Right lobe of liver (tissue), 6 donors: Measurements from ENCODE around the gene SRMS. TPM values are rescaled to one million over a fixed set of nuclear protein-coding genes. Genes with fewer than 3 reads are reported as not detected.

Experiments used
- ATAC-seq, 4 donors: fragments of 200-7000 bp; cut with Tn5 transposase; one replicate each; pipeline ENCODE4 v1.9.1; 2020; ENCODE audit warnings: mild to moderate bottlenecking in 4 of 4, moderate library complexity in 4 of 4
- DNase-seq, 3 donors: peaks; one replicate each; pipeline ENCODE4 v3.0.0-alpha.2; 2020
- H3K27ac ChIP-seq, 3 donors: fragments of 200-600 bp; one replicate each; pipeline ENCODE4 v1.8.0; 2022
- H3K27me3 ChIP-seq, 2 donors: fragments of 200-600 bp; one replicate each; pipeline ENCODE4 v1.8.0; 2022
- H3K36me3 ChIP-seq, 4 donors: fragments of 200-600 bp; sonication (generic) in 1 of 4; one replicate each; pipeline versions ENCODE4 v1.5.1 to v1.8.0; 2017 to 2022; ENCODE audit warnings: control low read depth in 1 of 4
- H3K4me1 ChIP-seq, 4 donors: fragments of 200-600 bp; sonication (generic) in 1 of 4; one replicate each; pipeline versions ENCODE4 v1.5.1 to v1.8.0; 2017 to 2022; ENCODE audit warnings: control low read depth in 1 of 4
- H3K4me3 ChIP-seq, 3 donors: fragments of 200-600 bp; one replicate each; pipeline ENCODE4 v1.8.0; 2022
- H3K9me3 ChIP-seq, 4 donors: fragments of 200-600 bp; sonication (generic) in 1 of 4; one replicate each; pipeline versions ENCODE4 v1.5.1 to v1.8.0; 2017 to 2022; ENCODE audit warnings: control low read depth in 1 of 4
- POLR2A ChIP-seq: fragments of 450-650 bp; IDR thresholded peaks from one replicate; pipeline ENCODE4 v1.6.1; 2017; ENCODE audit warnings: antibody characterized with exemption, mild to moderate bottlenecking
- WGBS: methylation state at CpG from one replicate; pipeline ENCODE4 v1.1.6; 2018; ENCODE audit warnings: low coverage, low lambda C conversion rate; ENCODE audit not compliant: insufficient coverage; ENCODE audit errors: missing lambda C conversion rate; 5-methylcytosine and 5-hydroxymethylcytosine counted together
- intact Hi-C, 2 donors: fragments of 100-400 bp; cut with DNase I; formaldehyde crosslinking; loops; one replicate each; pipeline versions ENCODE4 v1.11.2 to v1.14.1; 2022
- total RNA-seq, 6 experiments: library from RNA; depleted of rRNA in 2 of 6; stranded (reverse); fragments of >200 nt in 2 of 6; fragmentation: NEBNext Ultra II Directional in 3 of 6; extraction: Animal tissue kit (Norgen Biotek cat#: 25700) in 3 of 6; gene quantifications; one replicate each; pipeline versions ENCODE4 v1.1.0 to v1.2.4, GENCODE V29; 2016 to 2023
- TF ChIP-seq, protein P1 (sequence below), 4 donors: fragments of 200-600 bp in 3 of 4; fragments of 450-650 bp in 1 of 4; IDR thresholded peaks; one replicate each; pipeline versions ENCODE4 v1.5.1 to v1.8.0; 2016 to 2022; ENCODE audit warnings: antibody characterized with exemption in 4 of 4, mild to moderate bottlenecking in 2 of 4
- donor health status: DM: no; HTN: yes; CAD: no.
- donor health status: DM: no; HTN: no; CAD: no.
- donor health status: DM: no; HTN: no; CAD: no.
- donor health status: DM: no; HTN: yes; CAD: no.
- donor health status: DM: no; HTN: yes; CAD: no.

SRMS gene
- total RNA-seq, 6 experiments from 2014 or later: not detected

DNA sequence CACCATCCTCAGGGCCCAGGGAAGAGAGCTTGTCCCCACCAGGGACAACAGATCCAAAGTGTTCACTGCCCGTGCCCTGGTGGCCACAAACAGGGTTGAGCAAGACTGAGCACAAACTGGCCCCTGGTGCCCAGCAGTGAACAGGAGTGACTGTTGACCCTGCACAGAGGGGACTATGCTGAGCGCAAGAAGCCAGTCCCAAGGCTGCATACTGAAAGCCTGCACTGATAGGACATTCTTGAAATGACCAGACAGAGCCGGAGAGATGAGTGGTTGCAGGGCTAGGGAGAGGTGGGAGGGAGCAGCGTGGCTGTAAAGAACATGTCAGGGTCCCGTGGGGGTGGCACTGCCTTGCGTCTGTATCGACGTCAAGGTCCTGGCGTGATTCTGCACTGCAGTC lies 3.5 kb upstream of the SRMS start:
- TF ChIP-seq, protein P1, sequence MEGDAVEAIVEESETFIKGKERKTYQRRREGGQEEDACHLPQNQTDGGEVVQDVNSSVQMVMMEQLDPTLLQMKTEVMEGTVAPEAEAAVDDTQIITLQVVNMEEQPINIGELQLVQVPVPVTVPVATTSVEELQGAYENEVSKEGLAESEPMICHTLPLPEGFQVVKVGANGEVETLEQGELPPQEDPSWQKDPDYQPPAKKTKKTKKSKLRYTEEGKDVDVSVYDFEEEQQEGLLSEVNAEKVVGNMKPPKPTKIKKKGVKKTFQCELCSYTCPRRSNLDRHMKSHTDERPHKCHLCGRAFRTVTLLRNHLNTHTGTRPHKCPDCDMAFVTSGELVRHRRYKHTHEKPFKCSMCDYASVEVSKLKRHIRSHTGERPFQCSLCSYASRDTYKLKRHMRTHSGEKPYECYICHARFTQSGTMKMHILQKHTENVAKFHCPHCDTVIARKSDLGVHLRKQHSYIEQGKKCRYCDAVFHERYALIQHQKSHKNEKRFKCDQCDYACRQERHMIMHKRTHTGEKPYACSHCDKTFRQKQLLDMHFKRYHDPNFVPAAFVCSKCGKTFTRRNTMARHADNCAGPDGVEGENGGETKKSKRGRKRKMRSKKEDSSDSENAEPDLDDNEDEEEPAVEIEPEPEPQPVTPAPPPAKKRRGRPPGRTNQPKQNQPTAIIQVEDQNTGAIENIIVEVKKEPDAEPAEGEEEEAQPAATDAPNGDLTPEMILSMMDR (IDR thresholded peaks at IDR 0.05): no peak
- TF ChIP-seq POLR2A: no peak
- ATAC-seq: peak in 1 of 4 donors; percentile 30
- Histone ChIP-seq H3K36me3 (no peaks in the 10 kb centered on the region), H3K9me3 (no peaks in the 10 kb centered on the region), H3K4me3 (no peak overlapping the region), H3K27me3 (no peaks in the 10 kb centered on the region), H3K27ac (no peak overlapping the region), H3K4me1 (no peaks in the 10 kb centered on the region)
- DNase-seq: no peak
- intact Hi-C loops: no loop called here
- WGBS: 40% methylated on average over 8 of the region's 9 CpGs

DNA sequence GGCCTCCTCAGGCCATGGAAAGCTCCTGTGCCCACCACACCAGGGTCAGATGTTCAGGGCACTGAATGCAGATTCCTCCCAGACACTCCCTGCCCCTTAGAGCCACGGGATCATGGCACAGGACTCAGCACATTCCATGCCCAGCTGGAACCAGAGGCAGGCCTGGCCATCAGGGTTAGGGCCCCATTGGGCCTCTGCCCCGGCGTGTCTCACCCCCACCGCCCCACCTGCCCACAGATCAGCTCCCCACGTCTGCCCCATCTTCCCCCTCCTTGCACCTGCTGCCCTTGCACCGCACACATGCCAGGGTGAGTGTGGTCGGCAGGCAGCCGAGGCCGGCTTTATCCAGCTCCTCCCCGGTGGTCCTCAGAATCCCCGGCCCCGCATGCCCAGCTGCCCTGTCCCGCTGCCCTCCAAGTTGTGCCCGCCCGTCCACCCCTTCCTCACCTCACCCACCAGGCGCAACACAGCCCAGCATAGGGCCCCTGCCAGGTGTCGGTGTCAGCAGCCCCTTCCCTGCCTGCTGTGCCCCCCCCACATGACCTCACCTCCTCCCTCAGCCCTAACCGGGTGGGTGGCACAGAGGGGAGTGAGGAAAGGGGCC lies 2.2 kb upstream of the SRMS start:
- TF ChIP-seq, protein P1 (IDR thresholded peaks at IDR 0.05): no peak
- TF ChIP-seq POLR2A: no peak
- 87% methylated on average over 4 of the region's 18 CpGs for WGBS
- H3K27me3 ChIP-seq: no peaks in the 10 kb centered on the region
- H3K4me1 ChIP-seq: no peaks in the 10 kb centered on the region
- no peak overlapping the region for H3K4me3 ChIP-seq
- H3K36me3 ChIP-seq: no peaks in the 10 kb centered on the region
- H3K9me3 ChIP-seq: no peaks in the 10 kb centered on the region
- DNase-seq: no peak
- no peak for ATAC-seq
- intact Hi-C loops: loop anchor here in 1 of 2 donors (10.0 kb wide), 1 partner anchor 425 kb away; the partner anchor contains the start of gene SAMD10
- no peak overlapping the region for H3K27ac ChIP-seq

DNA sequence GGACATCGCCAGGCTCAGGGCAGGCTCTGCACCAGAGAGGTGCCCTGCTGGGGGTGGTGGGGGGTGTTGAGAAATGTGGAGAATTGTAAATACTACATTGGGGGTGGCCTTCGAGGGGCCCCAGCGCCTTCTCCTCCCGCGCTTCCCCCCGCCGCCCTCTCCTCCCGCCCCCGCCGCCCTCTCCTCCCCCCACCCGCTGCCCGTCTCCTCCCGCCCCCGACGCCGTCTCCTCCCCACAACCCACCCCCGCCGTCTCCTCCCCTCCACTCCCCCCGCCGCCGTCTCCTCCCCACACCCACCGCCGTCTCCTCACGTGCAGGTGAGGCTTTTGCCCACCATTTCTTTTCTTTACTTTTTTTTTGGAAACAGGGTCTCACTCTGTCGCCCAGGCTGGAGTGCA lies 1.5 kb upstream of the SRMS start:
- Histone ChIP-seq H3K36me3 (no peaks in the 10 kb centered on the region), H3K4me1 (no peaks in the 10 kb centered on the region), H3K27ac (no peak overlapping the region), H3K27me3 (no peaks in the 10 kb centered on the region), H3K4me3 (no peak overlapping the region), H3K9me3 (no peaks in the 10 kb centered on the region)
- TF ChIP-seq POLR2A: no peak
- TF ChIP-seq, protein P1 (IDR thresholded peaks at IDR 0.05): no peak
- intact Hi-C loops: loop anchor here in 1 of 2 donors (10.0 kb wide), 1 partner anchor 426 kb away; the partner anchor contains the start of gene SAMD10
- ATAC-seq (no peak), DNase-seq (no peak)
- 38% methylated on average over 16 of the region's 25 CpGs for WGBS

DNA sequence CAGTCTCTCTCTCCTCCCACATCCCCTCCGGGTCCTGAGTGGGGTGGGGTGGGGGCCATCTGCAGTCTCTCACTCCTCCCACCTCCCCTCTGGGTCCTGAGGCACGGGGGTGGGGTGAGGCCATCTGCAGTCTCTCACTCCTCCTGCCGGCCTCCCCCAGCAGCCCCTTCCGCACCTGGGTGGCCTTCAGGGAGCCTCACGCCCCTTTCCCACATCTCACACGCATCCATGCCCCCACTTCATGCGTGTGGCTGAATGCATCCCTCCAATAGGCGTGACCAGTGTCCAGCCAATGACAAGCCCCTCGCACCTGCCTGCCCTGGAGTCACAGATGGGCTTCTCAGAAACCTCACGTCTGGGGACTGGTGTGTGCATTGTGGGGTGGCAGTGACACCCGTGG lies 993 bp upstream of the SRMS start:
- Histone ChIP-seq H3K27me3 (no peaks in the 10 kb centered on the region), H3K9me3 (no peaks in the 10 kb centered on the region), H3K36me3 (no peaks in the 10 kb centered on the region), H3K27ac (no peak overlapping the region), H3K4me1 (no peaks in the 10 kb centered on the region), H3K4me3 (no peak overlapping the region)
- no peak for DNase-seq
- intact Hi-C loops: loop anchor here in 1 of 2 donors (10.0 kb wide), 1 partner anchor 426 kb away; the partner anchor contains the start of gene SAMD10
- no peak for TF ChIP-seq POLR2A
- TF ChIP-seq, protein P1 (IDR thresholded peaks at IDR 0.05): no peak
- no peak for ATAC-seq
- 29% methylated on average over 6 of the region's 11 CpGs for WGBS
